Fibroblast of skin of scalp (primary cell): ENCODE data around the gene FSTL4.

ENCODE experiments used
- DNase-seq: peaks from one replicate; pipeline ENCODE4 v3.0.0-alpha.2; 2013

Gene FSTL4

DNA sequence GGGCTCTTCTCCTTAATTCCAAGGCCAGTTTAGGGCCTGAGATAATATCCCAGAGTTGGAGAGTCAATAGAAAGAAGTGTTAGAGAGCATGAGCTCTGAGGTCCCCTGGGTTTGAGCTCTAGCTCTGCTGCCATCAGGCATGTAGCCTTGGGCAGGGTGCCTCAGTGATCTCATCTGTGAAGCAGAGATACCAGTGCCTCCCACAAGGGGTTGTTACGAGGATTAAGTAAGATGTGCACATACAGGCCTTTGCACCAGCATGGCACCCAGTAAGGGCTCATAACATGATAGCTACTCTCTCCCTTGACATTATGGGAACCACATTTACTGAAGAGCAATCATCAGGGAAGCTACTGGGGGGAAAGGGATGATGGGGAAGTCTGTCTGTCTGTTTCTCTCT lies 294.8 kb downstream of the FSTL4 start:
- DNase-seq: no peak

DNA sequence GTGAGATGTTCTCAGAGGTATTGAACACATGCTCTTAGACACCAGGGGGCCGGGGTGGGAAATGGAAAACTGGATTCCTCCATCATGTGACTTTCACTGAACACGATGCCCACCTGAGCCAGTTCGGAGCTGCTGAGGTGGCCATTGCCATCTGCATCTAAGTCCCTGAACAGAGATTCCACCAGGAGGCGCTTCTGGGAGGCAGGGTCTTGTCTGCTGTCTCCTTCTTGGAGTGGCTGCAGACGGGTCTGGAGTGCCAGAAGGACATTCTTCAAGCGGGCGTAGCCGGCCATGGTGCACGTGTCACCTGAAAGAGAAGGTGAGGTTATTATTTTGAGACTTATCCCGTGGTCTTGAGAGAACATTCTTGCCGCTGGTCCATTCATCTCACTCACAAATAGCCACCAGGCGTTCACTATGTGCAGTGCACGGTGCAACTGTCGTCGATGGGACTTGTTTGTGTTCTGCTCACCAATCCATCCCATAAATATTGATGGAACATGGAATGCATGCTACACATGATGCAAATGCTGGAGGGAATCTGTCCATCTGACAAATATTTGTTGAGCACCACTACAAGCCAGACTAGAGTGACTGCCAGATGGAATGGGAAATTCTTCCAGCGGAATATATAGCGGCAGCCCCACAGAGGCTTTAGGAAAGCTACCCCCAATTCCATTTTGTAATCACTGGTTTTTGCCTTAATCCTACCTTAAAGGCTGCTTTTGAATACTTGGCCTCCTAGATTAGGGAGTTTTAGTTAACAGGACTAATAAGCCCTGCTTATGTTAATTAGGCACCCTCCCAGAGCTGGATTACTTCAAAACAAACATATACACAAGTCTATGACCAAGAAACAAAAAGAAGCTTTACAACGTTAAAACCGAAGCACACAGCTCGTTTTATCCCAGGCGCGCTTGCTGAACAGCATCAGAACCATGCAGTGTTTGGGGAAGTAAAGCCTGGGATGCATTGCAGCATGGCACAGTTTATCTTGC lies 295.7 kb downstream of the FSTL4 start:
- no peak for DNase-seq

DNA sequence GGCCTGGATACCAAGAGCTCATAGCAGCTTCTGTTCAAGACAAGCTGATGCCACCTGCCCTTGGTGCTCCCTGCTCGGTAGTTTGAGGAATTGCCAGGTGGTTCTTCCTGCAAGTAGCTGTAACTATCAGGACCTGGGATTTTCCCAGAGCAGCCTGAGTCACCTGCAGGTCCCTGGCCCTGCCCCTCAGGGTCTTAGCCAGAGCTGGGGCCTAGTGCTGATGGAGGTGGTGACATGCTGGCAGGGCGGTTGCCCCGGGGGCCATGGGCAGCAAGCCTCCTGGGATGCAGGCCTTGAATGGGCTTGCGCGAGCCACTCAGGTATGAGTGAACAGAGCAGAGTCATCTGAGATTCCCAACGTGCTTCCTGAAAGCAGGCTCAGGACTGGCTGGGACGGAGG lies 298.3 kb downstream of the FSTL4 start:
- DNase-seq: no peak

DNA sequence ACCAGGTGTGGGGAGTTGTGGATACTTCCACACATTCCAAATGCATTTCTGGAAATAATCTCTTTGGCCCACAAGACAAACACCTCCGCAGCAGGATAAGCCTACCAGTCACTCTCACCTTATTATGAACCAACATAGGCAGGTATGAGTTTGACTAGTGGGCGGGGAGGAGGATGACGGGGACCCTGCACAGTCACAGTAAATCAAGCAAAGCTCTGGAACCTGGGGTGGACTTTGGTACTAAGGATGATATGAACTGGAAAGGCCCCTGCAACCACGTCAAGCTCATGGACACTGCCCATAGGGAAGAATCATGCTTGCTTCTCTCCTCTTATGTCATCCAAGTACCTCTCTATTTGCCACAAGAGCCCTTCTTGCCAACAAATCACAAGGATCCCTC lies 301.2 kb downstream of the FSTL4 start:
- DNase-seq: no peak

- no peak for DNase-seq
These were observed 302.2 kb downstream of the FSTL4 start for GRCh38 chr5:133309984-133310621.

GRCh38 chr5:133309166-133309795 lies 303.1 kb downstream of the FSTL4 start:
- DNase-seq: no peak

DNA sequence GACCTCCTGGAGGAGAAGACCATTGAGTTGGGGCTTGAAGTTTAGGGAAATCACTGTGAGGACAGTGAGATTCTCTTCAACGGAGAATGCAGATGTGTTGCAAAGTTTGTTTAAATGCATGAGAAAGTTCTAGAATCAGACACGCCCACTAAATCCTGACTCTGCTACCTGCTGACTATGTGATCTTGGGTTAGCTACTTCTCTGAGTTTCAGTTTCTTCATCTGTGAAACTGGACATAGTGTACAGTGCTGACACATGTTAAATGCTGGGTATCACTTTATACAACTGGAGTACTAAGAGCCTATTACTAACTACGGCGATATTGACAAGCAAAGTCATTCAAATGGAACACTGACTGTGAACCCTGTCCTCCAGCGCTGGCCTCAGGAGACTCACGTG lies 305.1 kb downstream of the FSTL4 start:
- no peak for DNase-seq

DNA sequence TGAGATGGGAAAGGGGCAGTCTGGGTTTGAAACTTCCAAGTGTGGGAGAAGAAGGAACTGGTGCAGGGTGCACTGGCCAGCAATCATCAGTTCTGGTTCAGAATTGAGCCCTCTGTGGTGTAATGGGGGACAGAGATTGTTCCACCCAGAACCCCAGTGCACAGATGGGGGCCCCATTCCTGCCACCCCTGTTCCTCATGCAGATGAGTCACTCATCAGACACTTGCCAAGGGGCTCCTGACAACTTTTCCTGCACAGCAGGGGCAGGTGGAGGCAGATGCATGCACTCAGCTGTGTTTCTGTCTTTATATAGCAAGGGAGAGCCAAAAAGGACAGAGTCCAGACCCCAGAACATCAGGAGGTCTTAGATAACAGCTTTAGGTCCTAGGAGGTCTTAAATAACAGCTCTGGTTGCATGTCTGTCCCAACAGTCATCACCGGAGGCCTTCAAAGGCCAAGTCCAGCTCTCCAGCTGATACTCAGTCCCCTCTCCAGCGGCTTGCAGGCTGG lies 307.6 kb downstream of the FSTL4 start:
- DNase-seq: no peak

DNA sequence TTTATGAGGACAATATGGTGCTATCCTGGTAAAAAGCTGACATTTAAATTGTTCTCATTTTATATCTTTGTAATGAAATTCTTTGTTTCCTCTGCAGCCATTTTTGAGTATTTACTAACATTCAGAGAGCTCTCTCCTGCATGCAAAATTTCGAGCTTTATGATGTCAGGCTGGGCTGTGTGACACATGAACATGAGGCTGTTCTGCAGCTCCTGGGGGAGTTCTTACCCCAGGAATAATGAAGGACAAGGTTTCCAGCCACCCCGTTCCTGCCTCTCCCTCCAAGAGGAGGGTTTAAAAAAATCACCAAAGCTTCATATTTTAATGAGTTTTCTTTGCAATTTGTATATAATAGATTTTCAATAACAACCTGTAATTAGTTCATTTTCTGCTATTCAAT lies 308.2 kb downstream of the FSTL4 start:
- no peak for DNase-seq

- no peak for DNase-seq
These were observed 309.0 kb downstream of the FSTL4 start for GRCh38 chr5:133303298-133303697.

DNA sequence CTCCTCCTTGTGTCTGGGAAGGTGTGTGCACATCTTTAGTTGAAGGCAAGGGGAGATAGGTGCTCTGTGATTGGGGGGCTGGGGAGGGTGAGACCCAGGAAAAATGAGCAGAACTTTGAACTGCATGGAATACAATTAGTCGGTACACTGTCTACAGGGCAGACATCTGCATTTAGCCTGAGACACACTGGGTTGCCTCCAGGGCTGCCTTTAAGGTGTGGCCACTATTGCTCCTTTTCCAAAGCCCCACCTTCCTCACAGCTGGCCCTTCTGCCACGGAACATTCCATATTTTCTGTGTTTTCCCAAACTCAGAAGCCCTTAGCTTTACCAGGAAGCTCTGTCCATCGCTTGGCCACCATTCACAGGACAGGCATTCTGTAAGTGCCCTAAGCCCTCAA lies 312.6 kb downstream of the FSTL4 start:
- no peak for DNase-seq

DNA sequence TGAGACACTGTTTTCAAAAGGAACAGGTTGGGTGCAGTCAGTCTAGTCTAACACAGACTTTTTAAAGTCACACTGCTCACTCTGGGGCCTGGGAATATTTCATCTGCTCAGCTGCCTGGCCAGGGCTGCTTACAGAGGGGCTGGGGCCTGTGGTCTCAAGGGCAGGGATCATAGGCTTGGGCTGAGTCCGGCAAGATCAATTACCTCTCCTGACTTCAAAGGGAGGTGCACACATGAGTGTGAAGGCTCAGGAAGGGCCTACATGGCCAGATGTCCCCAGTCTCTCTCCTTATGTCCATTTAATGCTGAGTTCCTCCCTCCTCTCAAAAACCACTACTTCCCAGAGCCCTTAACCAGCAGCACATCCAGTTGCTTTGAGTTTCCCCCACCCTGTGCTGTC lies 313.3 kb downstream of the FSTL4 start:
- no peak for DNase-seq

DNA sequence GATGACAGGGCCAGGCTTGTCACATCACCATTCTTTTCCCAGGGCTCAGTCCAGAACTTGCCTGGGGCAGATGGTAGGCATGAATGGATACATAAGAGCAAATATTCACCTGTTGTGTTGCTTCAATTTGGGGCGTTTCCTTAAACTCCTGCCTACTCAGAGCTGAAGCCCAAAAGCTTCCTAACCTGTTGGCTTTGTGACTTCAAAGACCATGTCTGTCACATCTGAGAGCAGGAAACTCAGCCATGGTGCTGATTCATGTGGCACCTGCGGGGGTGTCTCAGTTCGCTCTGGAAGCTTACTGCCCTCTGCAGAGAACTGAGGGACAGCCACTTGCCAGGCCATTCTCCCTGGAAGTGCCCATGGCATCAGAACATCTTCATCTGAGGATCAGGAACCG lies 313.9 kb downstream of the FSTL4 start:
- DNase-seq: no peak

- DNase-seq: no peak
These were observed 315.0 kb downstream of the FSTL4 start for GRCh38 chr5:133297293-133297692.

- DNase-seq: no peak
These were observed 315.7 kb downstream of the FSTL4 start for GRCh38 chr5:133296624-133297023.

GRCh38 chr5:133295520-133295919 lies 316.8 kb downstream of the FSTL4 start:
- no peak for DNase-seq

- DNase-seq: no peak
These were observed 318.0 kb downstream of the FSTL4 start for GRCh38 chr5:133294380-133294779.

DNA sequence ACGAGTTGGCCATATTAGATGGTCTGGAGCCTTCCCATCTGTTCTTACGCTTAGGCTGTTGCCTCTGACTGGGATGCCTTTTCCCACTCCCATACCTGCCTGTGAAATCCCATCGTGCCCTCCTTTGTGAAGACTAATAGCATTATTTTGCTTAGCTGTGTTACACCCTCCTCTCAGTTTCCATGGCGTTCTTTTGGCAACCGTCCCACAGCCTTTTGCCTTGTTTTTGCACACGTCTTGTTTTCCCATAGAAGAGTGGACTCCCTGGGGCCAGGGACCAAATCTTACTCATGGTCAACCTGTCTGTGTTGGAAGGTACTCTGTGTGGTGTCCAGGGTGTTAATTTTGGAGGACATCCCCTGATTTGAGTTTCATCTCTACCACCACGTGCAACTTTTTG lies 318.4 kb downstream of the FSTL4 start:
- DNase-seq: no peak

GRCh38 chr5:133292300-133292699 lies 320.0 kb downstream of the FSTL4 start:
- no peak for DNase-seq

DNA sequence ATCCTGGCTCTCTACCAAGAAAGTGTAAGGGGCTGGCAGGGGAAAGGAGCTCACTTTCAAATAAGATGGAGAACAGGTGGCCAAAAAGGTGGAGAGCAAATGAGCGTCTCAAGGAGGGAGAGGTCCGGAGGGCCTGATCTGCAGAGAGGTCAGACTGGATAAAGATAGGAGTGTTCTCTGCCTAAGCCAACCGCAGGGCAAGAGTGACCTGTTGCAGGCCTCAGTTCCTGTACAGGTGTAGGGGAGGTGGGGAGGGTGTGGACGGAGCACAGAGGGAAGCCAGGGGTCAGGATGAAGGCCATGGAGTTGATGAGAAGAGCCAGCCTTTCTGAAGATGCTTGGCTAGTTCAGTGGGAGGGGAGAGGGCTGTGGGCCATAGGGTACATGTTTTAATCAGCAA lies 320.8 kb downstream of the FSTL4 start:
- DNase-seq: no peak

DNA sequence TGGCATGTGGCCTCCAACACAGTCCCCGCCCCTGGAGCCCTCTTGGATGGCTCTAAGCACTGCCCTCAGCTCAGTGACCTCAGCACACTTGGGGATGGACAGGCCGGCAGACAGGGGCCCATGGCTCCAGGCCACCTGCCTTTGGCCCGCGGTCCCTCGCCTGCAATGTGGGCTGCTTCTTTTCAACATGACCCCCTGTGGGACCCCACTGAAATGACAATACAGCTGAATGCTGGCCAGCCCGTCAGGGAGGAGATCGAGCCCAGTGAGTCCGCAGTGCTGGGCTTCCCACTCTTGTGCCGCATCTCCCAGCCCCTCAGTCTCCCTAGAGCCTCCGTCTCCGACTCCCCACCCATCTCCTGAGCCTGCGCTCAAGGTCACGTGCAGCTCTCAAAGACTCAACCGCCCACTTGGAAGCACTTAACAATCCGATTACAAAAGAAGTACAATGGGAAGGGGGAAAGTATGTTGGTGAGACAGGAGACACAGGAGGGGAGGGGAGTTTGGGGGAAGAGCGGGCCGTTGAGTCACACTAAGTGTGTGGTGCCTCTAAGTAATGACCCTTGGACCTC lies 321.6 kb downstream of the FSTL4 start:
- DNase-seq: no peak

DNA sequence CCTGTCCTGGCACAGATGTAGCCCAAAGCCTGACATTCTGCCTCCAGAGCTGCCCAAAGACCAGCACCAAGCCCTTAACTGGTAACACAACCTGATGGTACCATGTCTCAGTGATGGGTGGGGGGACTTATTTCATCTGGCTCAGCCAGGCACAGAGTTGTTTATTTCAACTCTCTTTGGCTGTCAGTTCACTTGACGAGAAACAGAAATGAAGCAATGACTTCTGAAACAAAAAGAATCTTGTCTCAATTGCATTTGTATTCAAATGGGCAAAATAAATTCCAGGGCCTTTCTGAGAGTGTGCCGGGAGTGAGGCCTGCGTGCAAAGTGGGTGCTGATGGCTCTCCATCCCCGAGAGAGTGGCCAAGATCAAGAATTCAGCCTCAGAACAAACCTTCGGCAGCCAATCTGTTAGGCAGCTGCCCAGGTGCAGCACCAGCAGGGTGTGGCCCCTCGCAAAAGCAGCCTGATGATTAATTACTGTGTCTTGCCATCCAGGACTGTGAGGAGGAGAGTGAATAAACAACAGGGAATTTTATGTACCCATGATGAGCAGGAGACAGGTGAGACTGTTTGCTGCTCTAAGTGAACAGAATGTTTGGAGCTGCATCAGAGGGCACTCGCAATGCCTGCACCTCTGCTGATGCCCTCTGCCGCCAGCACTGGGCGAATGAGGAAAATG lies 322.5 kb downstream of the FSTL4 start:
- no peak for DNase-seq
